ENCODE results near the gene ATF7. TPM values are rescaled to one million over a fixed set of nuclear protein-coding genes. Genes with fewer than 3 reads are reported as not detected.

ATF7 gene
- total and polyA plus RNA-seq, 2 of the 13 experiments (the other 11 are each of a cell fraction or from before 2014, with no cell fraction given), result 9.6 to 16.2 TPM

DNA sequence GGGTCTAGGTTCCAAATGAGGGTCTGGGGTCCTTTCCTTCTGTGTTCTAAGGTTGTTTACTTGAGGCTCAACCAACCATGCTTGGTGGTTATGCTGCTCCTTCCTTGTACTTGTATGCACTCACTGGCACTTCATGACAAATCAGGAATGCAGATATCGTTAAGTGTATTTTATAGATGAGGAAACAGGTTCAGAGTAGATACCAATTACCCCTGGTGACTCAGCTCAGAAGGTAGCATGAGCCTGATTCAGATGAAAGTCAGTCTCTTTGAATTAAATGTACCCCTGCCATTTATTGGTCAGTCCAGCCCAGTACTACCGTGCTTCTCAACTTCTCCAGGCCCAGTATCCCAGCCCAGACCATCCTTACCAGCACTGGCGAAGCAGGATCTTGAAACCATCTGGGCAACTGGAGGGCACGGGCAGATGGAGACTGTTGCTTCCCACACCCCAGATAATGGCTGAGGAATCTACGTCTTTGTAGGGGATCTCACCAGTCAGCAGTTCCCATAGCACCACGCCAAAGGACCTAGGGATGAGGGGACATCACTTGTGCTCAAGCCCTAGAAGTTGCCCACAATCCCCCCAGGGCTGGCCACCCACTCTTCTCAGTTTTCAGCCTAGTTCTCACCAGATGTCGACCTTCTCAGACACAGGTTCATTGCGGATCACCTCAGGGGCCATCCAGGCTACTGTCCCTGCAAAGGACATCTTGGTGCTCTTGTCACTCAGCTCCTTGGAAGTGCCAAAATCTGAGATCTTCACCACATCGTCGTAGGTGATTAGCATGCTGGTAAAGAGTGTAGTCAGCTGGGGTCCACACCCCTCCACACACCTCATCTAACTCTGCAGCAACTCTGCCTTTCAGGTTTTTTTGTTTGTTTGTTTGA is 141.3 kb downstream of the ATF7 start (continued):
- TF ChIP-seq, protein P1, sequence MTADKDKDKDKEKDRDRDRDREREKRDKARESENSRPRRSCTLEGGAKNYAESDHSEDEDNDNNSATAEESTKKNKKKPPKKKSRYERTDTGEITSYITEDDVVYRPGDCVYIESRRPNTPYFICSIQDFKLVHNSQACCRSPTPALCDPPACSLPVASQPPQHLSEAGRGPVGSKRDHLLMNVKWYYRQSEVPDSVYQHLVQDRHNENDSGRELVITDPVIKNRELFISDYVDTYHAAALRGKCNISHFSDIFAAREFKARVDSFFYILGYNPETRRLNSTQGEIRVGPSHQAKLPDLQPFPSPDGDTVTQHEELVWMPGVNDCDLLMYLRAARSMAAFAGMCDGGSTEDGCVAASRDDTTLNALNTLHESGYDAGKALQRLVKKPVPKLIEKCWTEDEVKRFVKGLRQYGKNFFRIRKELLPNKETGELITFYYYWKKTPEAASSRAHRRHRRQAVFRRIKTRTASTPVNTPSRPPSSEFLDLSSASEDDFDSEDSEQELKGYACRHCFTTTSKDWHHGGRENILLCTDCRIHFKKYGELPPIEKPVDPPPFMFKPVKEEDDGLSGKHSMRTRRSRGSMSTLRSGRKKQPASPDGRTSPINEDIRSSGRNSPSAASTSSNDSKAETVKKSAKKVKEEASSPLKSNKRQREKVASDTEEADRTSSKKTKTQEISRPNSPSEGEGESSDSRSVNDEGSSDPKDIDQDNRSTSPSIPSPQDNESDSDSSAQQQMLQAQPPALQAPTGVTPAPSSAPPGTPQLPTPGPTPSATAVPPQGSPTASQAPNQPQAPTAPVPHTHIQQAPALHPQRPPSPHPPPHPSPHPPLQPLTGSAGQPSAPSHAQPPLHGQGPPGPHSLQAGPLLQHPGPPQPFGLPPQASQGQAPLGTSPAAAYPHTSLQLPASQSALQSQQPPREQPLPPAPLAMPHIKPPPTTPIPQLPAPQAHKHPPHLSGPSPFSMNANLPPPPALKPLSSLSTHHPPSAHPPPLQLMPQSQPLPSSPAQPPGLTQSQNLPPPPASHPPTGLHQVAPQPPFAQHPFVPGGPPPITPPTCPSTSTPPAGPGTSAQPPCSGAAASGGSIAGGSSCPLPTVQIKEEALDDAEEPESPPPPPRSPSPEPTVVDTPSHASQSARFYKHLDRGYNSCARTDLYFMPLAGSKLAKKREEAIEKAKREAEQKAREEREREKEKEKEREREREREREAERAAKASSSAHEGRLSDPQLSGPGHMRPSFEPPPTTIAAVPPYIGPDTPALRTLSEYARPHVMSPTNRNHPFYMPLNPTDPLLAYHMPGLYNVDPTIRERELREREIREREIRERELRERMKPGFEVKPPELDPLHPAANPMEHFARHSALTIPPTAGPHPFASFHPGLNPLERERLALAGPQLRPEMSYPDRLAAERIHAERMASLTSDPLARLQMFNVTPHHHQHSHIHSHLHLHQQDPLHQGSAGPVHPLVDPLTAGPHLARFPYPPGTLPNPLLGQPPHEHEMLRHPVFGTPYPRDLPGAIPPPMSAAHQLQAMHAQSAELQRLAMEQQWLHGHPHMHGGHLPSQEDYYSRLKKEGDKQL (CRISPR knock-in tag; IDR thresholded peaks at IDR 0.05; ENCODE audit: low read depth), result no peak
- TF ChIP-seq TAF1 (CRISPR knock-in tag; IDR thresholded peaks at IDR 0.05) (no peak), YEATS2 (CRISPR knock-in tag; IDR thresholded peaks at IDR 0.05; ENCODE audit: borderline replicate concordance) (no peak), CREM (IDR thresholded peaks at IDR 0.05) (no peak), CREM (CRISPR knock-in tag; IDR thresholded peaks at IDR 0.05) (no peak), PCBP2 (optimal IDR thresholded peaks at IDR 0.05; ENCODE audit: low read depth, low read length, poor library complexity, severe bottlenecking) (no peak), DMAP1 (CRISPR knock-in tag; IDR thresholded peaks at IDR 0.05) (no peak), KLF11 (CRISPR knock-in tag; IDR thresholded peaks at IDR 0.05) (no peak), CBX1 (IDR thresholded peaks at IDR 0.05; ENCODE audit: low read depth) (no peak), ZSCAN12 (CRISPR knock-in tag; IDR thresholded peaks at IDR 0.05) (no peak), SSRP1 (CRISPR knock-in tag; IDR thresholded peaks at IDR 0.05) (no peak), SP5 (CRISPR knock-in tag; IDR thresholded peaks at IDR 0.05; ENCODE audit: borderline replicate concordance, low read depth) (no peak), ZBTB8A (CRISPR knock-in tag; IDR thresholded peaks at IDR 0.05; ENCODE audit: borderline replicate concordance, low read depth) (no peak), MXD4 (CRISPR knock-in tag; IDR thresholded peaks at IDR 0.05) (no peak), CBX2 (IDR thresholded peaks at IDR 0.05; ENCODE audit: low read depth, low read length) (no peak), CBX2 (CRISPR knock-in tag; IDR thresholded peaks at IDR 0.05; ENCODE audit: low read depth) (no peak), ZBTB7A (CRISPR knock-in tag; IDR thresholded peaks at IDR 0.05) (no peak)
- TF ChIP-seq, protein P2, sequence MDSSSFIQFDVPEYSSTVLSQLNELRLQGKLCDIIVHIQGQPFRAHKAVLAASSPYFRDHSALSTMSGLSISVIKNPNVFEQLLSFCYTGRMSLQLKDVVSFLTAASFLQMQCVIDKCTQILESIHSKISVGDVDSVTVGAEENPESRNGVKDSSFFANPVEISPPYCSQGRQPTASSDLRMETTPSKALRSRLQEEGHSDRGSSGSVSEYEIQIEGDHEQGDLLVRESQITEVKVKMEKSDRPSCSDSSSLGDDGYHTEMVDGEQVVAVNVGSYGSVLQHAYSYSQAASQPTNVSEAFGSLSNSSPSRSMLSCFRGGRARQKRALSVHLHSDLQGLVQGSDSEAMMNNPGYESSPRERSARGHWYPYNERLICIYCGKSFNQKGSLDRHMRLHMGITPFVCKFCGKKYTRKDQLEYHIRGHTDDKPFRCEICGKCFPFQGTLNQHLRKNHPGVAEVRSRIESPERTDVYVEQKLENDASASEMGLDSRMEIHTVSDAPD (CRISPR knock-in tag; IDR thresholded peaks at IDR 0.05), result no peak
- TF ChIP-seq, protein P3, sequence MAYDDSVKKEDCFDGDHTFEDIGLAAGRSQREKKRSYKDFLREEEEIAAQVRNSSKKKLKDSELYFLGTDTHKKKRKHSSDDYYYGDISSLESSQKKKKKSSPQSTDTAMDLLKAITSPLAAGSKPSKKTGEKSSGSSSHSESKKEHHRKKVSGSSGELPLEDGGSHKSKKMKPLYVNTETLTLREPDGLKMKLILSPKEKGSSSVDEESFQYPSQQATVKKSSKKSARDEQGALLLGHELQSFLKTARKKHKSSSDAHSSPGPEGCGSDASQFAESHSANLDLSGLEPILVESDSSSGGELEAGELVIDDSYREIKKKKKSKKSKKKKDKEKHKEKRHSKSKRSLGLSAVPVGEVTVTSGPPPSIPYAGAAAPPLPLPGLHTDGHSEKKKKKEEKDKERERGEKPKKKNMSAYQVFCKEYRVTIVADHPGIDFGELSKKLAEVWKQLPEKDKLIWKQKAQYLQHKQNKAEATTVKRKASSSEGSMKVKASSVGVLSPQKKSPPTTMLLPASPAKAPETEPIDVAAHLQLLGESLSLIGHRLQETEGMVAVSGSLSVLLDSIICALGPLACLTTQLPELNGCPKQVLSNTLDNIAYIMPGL (CRISPR knock-in tag; IDR thresholded peaks at IDR 0.05; ENCODE audit: borderline replicate concordance in 1 of 2, low read depth in 1 of 2), result no peak
- TF ChIP-seq, protein P4, sequence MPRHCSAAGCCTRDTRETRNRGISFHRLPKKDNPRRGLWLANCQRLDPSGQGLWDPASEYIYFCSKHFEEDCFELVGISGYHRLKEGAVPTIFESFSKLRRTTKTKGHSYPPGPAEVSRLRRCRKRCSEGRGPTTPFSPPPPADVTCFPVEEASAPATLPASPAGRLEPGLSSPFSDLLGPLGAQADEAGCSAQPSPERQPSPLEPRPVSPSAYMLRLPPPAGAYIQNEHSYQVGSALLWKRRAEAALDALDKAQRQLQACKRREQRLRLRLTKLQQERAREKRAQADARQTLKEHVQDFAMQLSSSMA (CRISPR knock-in tag; IDR thresholded peaks at IDR 0.05), result no peak

All from HepG2 (cell line).